HepG2 (cell line): ENCODE results near the gene KATNB1. TPM values are rescaled to one million over a fixed set of nuclear protein-coding genes. Genes with fewer than 3 reads are reported as not detected.

ENCODE experiments used
- ARID4A ChIP-seq: sonication (generic); formaldehyde crosslinking; IDR thresholded peaks from 2 replicates; pipeline ENCODE4 v1.5.0; 2020; ENCODE audit warnings: mild to moderate bottlenecking, missing genetic modification reagents, borderline replicate concordance
- DRAP1 ChIP-seq: IDR thresholded peaks from 2 replicates; pipeline ENCODE4 v1.6.1; 2016; ENCODE audit warnings: missing genetic modification reagents, missing compliant biosample characterization
- HNF4A ChIP-seq: sonication (generic); formaldehyde crosslinking; IDR thresholded peaks from 2 replicates; pipeline ENCODE4 v1.4.0; 2020; ENCODE audit warnings: missing genetic modification reagents
- HOXD1 ChIP-seq: sonication (generic); formaldehyde crosslinking; IDR thresholded peaks from 2 replicates; pipeline ENCODE4 v1.5.0; 2020; ENCODE audit warnings: missing genetic modification reagents
- KDM2A ChIP-seq: sonication (generic); formaldehyde crosslinking; IDR thresholded peaks from 2 replicates; pipeline ENCODE4 v1.4.0; 2020; ENCODE audit warnings: low read depth, missing genetic modification reagents, borderline replicate concordance
- LCORL ChIP-seq, 2 experiments: fragments of 450-650 bp in 1 of 2; sonication (generic) in 1 of 2; formaldehyde crosslinking in 1 of 2; IDR thresholded peaks; 2 replicates each; pipeline versions ENCODE4 v1.5.0 to v1.6.1; 2017 to 2020; ENCODE audit warnings: antibody characterized with exemption in 1 of 2, missing genetic modification reagents in 1 of 2
- NONO ChIP-seq, 2 experiments: fragments of 450-650 bp in 1 of 2; sonication (generic) in 1 of 2; formaldehyde crosslinking in 1 of 2; IDR thresholded peaks in 1 of 2; conservative IDR thresholded peaks in 1 of 2; 2 replicates each; pipeline versions ENCODE4 v1.6.1 to v1.8.0; 2017 to 2022; ENCODE audit warnings: mild to moderate bottlenecking in 1 of 2, missing genetic modification reagents in 1 of 2, moderate library complexity in 1 of 2
- PHF20 ChIP-seq: sonication (generic); formaldehyde crosslinking; IDR thresholded peaks from 2 replicates; pipeline ENCODE4 v1.5.0; 2020; ENCODE audit warnings: mild to moderate bottlenecking, missing genetic modification reagents
- PHF8 ChIP-seq: sonication (generic); formaldehyde crosslinking; IDR thresholded peaks from 2 replicates; pipeline ENCODE4 v1.5.0; 2020; ENCODE audit warnings: missing genetic modification reagents
- PRDM10 ChIP-seq: sonication (generic); formaldehyde crosslinking; IDR thresholded peaks from 2 replicates; pipeline ENCODE4 v1.4.0; 2020; ENCODE audit warnings: low read depth, missing genetic modification reagents
- SMAD3 ChIP-seq: sonication (generic); formaldehyde crosslinking; IDR thresholded peaks from 2 replicates; pipeline ENCODE4 v1.4.0; 2020; ENCODE audit warnings: missing genetic modification reagents
- YEATS2 ChIP-seq: sonication (generic); formaldehyde crosslinking; IDR thresholded peaks from 2 replicates; pipeline ENCODE4 v1.4.0; 2020; ENCODE audit warnings: missing genetic modification reagents, borderline replicate concordance
- ZNF292 ChIP-seq: sonication (generic); formaldehyde crosslinking; IDR thresholded peaks from 2 replicates; pipeline ENCODE4 v1.8.1; 2022; ENCODE audit warnings: mild to moderate bottlenecking, low read depth, missing genetic modification reagents, borderline replicate concordance
- ZNF350 ChIP-seq: sonication (generic); formaldehyde crosslinking; IDR thresholded peaks from 2 replicates; pipeline ENCODE4 v1.4.0; 2020; ENCODE audit warnings: mild to moderate bottlenecking, low read depth, missing genetic modification reagents, borderline replicate concordance
- ZNF432 ChIP-seq: sonication (generic); formaldehyde crosslinking; IDR thresholded peaks from 2 replicates; pipeline ENCODE4 v1.5.0; 2020; ENCODE audit warnings: missing genetic modification reagents, mild to moderate bottlenecking, borderline replicate concordance
- ZNF629 ChIP-seq: sonication (generic); formaldehyde crosslinking; conservative IDR thresholded peaks from 2 replicates; pipeline ENCODE4 v1.5.0; 2020; ENCODE audit warnings: missing genetic modification reagents
- ZNF768 ChIP-seq: sonication (generic); formaldehyde crosslinking; IDR thresholded peaks from 2 replicates; pipeline ENCODE4 v1.4.0; 2020; ENCODE audit warnings: missing genetic modification reagents
- ZNF772 ChIP-seq: sonication (generic); formaldehyde crosslinking; IDR thresholded peaks from 2 replicates; pipeline ENCODE4 v1.5.0; 2020; ENCODE audit warnings: mild to moderate bottlenecking, missing genetic modification reagents
- ZSCAN25 ChIP-seq: sonication (generic); formaldehyde crosslinking; IDR thresholded peaks from 2 replicates; pipeline ENCODE4 v1.8.0; 2022; ENCODE audit warnings: mild to moderate bottlenecking, missing genetic modification reagents
- ZSCAN29 ChIP-seq: sonication (generic); formaldehyde crosslinking; conservative IDR thresholded peaks from 2 replicates; pipeline ENCODE4 v1.4.0; 2020; ENCODE audit warnings: mild to moderate bottlenecking, missing genetic modification reagents
- polyA plus RNA-seq, 8 experiments: library from polyadenylated mRNA; depleted of rRNA in 3 of 8; stranded (reverse) in 7 of 8; unstranded in 1 of 8; fragments of >200 nt; fragmentation: Illumina TruSeq in 4 of 8; extraction: Trizol in 4 of 8; gene quantifications; 2 replicates each; pipeline versions ENCODE4 v1.2.1 to v1.2.3, GENCODE V29; 2011 to 2016; ENCODE audit warnings: low read depth in 4 of 8, missing spikeins in 1 of 8, mixed read lengths in 1 of 8; ENCODE audit not compliant: insufficient read depth in 1 of 8
- total RNA-seq, 5 experiments: library from RNA; depleted of rRNA; stranded (reverse); fragments of >200 nt; fragmentation: Illumina TruSeq; extraction: Trizol; gene quantifications; 2 replicates each; pipeline ENCODE4 v1.2.3, GENCODE V29; 2016; ENCODE audit warnings: low read depth in 1 of 5

The KATNB1 gene
- total and polyA plus RNA-seq, 2 of the 13 experiments (the other 11 are each of a cell fraction or from before 2014, with no cell fraction given): 31.5 to 43.5 TPM

GRCh38 chr16:57720142-57720575 lies 15.4 kb upstream of the KATNB1 start (continued):
- TF ChIP-seq PHF20: no peak; the same call in 1 of the 2 replicates
- TF ChIP-seq SMAD3 (CRISPR knock-in tag): no peak
- TF ChIP-seq ZNF772 (CRISPR knock-in tag): peak; percentile 61; the same call in 1 of the 2 replicates
- TF ChIP-seq PRDM10 (CRISPR knock-in tag): no peak
- peak; percentile 31; the same call in 1 of the 2 replicates for TF ChIP-seq ZNF292 (CRISPR knock-in tag)
- 0 out of 2 replicates have a peak, but pooled peaks have one; percentile 59 for TF ChIP-seq ZSCAN29 (CRISPR knock-in tag)
- peak; percentile 90 for TF ChIP-seq ZNF768 (CRISPR knock-in tag)
- 0 out of 2 replicates have a peak, but pooled peaks have one; percentile 19 for TF ChIP-seq DRAP1
- peak; percentile 45; the same call in 1 of the 2 replicates for TF ChIP-seq ARID4A (CRISPR knock-in tag)
- 0 out of 2 replicates have a peak, but pooled peaks have one; percentile 33 for TF ChIP-seq PHF8
- peak; percentile 43; the same call in 1 of the 2 replicates for TF ChIP-seq HNF4A
- TF ChIP-seq ZNF629 (CRISPR knock-in tag): peak; percentile 59; the same call in 1 of the 2 replicates
- no peak for TF ChIP-seq LCORL (IDR thresholded peaks at IDR 0.05)
- TF ChIP-seq LCORL (CRISPR knock-in tag; IDR thresholded peaks at IDR 0.05): peak; percentile 85
- peak; percentile 86 for TF ChIP-seq KDM2A (CRISPR knock-in tag)
- no peak for TF ChIP-seq NONO (IDR thresholded peaks at IDR 0.05)
- peak; percentile 28; the same call in 1 of the 2 replicates for TF ChIP-seq NONO (CRISPR knock-in tag; conservative IDR thresholded peaks at IDR 0.05)
- peak; percentile 71; the same call in 1 of the 2 replicates for TF ChIP-seq ZSCAN25 (CRISPR knock-in tag)
- TF ChIP-seq YEATS2: peak; percentile 62; the same call in 1 of the 2 replicates
- no peak for TF ChIP-seq HOXD1
- no peak for TF ChIP-seq ZNF432 (CRISPR knock-in tag)
- TF ChIP-seq ZNF350 (CRISPR knock-in tag): peak; percentile 37; the same call in 1 of the 2 replicates
